Neural progenitor cell (in vitro differentiated cells): ENCODE data around the gene GNG12. TPM values are rescaled to one million over a fixed set of nuclear protein-coding genes. Genes with fewer than 3 reads are reported as not detected.

Experiments
- DNase-seq: peaks from one replicate; pipeline ENCODE4 v3.0.0-alpha.2; 2016; ENCODE audit warnings: low spot score
- H2AFZ ChIP-seq: fragments of 200-600 bp; sonication (generic); replicated peaks from 2 replicates; pipeline ENCODE4 v1.6.1; 2016; ENCODE audit warnings: antibody characterized with exemption
- H3F3A ChIP-seq: fragments of 200-600 bp; sonication (generic); 2 replicates; pipeline ENCODE4 v1.6.1; 2016; ENCODE audit warnings: antibody characterized with exemption, low read depth
- H3K27ac ChIP-seq: fragments of 200-600 bp; sonication (generic); 2 replicates; pipeline ENCODE4 v1.5.1; 2016; ENCODE audit warnings: mild to moderate bottlenecking
- H3K27me3 ChIP-seq: fragments of 200-600 bp; sonication (generic); 2 replicates; pipeline ENCODE4 v1.6.1; 2016; ENCODE audit warnings: mild to moderate bottlenecking, moderate library complexity
- H3K36me3 ChIP-seq: fragments of 200-600 bp; sonication (generic); 2 replicates; pipeline ENCODE4 v1.5.1; 2016
- H3K4me1 ChIP-seq: fragments of 200-600 bp; sonication (generic); 2 replicates; pipeline ENCODE4 v1.6.1; 2016; ENCODE audit warnings: mixed run types
- H3K4me2 ChIP-seq: fragments of 200-600 bp; sonication (generic); 2 replicates; pipeline ENCODE4 v1.6.1; 2016
- H3K4me3 ChIP-seq: fragments of 200-600 bp; sonication (generic); 2 replicates; pipeline ENCODE4 v1.5.1; 2016
- H3K79me2 ChIP-seq: fragments of 200-600 bp; sonication (generic); 2 replicates; pipeline ENCODE4 v1.6.1; 2016; ENCODE audit warnings: low read depth
- H3K9ac ChIP-seq: fragments of 200-600 bp; sonication (generic); 2 replicates; pipeline ENCODE4 v1.6.1; 2016
- H3K9me3 ChIP-seq: fragments of 200-600 bp; sonication (generic); 2 replicates; pipeline ENCODE4 v1.5.1; 2016; ENCODE audit warnings: low read depth
- H4K20me1 ChIP-seq: fragments of 200-600 bp; sonication (generic); 2 replicates; pipeline ENCODE4 v1.6.1; 2016; ENCODE audit warnings: low read depth
- H3K27ac Mint-ChIP-seq: 3 replicates; pipeline ENCODE4 v1.8.0; 2021; ENCODE audit warnings: mixed read lengths
- H3K27me3 Mint-ChIP-seq: 2 replicates; pipeline ENCODE4 v1.8.0; 2022; ENCODE audit warnings: low read depth, mild to moderate bottlenecking, inconsistent platforms, moderate library complexity, mixed read lengths; ENCODE audit not compliant: insufficient read depth
- H3K36me3 Mint-ChIP-seq: 3 replicates; pipeline ENCODE4 v1.8.0; 2021; ENCODE audit warnings: mixed read lengths
- H3K4me1 Mint-ChIP-seq: 3 replicates; pipeline ENCODE4 v1.8.0; 2021; ENCODE audit warnings: mixed read lengths
- H3K4me3 Mint-ChIP-seq: 3 replicates; pipeline ENCODE4 v1.8.0; 2021; ENCODE audit warnings: mild to moderate bottlenecking, moderate library complexity, mixed read lengths
- H3K9me3 Mint-ChIP-seq: 3 replicates; pipeline ENCODE4 v1.8.0; 2020; ENCODE audit warnings: mixed read lengths
- CTCF ChIP-seq: fragments of 200-600 bp; sonication (generic); IDR thresholded peaks from 2 replicates; pipeline ENCODE4 v1.5.1; 2017; ENCODE audit warnings: antibody characterized with exemption, mild to moderate bottlenecking
- EZH2 ChIP-seq: fragments of 200-600 bp; sonication (generic); IDR thresholded peaks from 2 replicates; pipeline ENCODE4 v1.6.1; 2017; ENCODE audit warnings: antibody characterized with exemption, mild to moderate bottlenecking, moderate library complexity
- EZH2phosphoT487 ChIP-seq: fragments of 200-600 bp; sonication (generic); IDR thresholded peaks from 2 replicates; pipeline ENCODE4 v1.6.1; 2017; ENCODE audit warnings: antibody characterized with exemption
- total RNA-seq: library from RNA; depleted of rRNA; stranded (reverse); fragments of >200 nt; gene quantifications from 2 replicates; pipeline ENCODE4 v1.2.3, GENCODE V29; 2015; ENCODE audit warnings: low replicate concordance

The GNG12 gene
- total RNA-seq, 1 donor from 2014 or later: 44.5 TPM

DNA sequence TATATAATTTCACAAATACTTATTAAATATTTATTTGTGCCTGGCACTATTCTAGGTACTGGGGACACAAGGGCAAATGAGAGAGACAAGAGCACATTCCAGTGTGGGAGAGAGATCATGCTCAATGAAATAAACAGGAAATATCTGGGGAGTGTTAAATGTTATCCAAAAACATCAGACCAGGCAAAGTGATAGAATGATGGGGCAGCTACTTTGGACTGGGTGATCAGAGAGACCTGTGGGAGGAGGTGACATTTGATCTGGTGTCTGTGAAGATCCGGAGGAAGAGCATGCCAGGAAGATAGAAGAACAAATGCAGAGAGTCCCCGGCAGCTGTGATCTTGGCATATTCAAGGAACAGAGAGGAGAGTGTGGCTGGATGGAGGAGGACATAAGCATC is 27.5 kb upstream of the GNG12 start:
- H3K36me3 Mint-ChIP-seq: no peaks in the 10 kb centered on the region
- peak overlapping the region; percentile 7 for H3K4me3 Mint-ChIP-seq
- H3K79me2 ChIP-seq: no peaks in the 10 kb centered on the region
- no peak for TF ChIP-seq CTCF
- H2AFZ ChIP-seq: no peak overlapping the region
- H3F3A ChIP-seq: no peaks in the 10 kb centered on the region
- no peak overlapping the region for H3K27ac Mint-ChIP-seq
- no peak overlapping the region for H3K4me3 ChIP-seq
- no peak for DNase-seq
- H3K27ac ChIP-seq: no peak overlapping the region
- peaks cover 2% of the 10 kb centered on the region for H3K27me3 Mint-ChIP-seq
- H3K9me3 ChIP-seq: no peaks in the 10 kb centered on the region
- H3K9me3 Mint-ChIP-seq: no peaks in the 10 kb centered on the region
- H3K36me3 ChIP-seq: no peaks in the 10 kb centered on the region
- no peaks in the 10 kb centered on the region for H4K20me1 ChIP-seq
- peaks cover 18% of the 10 kb centered on the region for H3K4me1 Mint-ChIP-seq
- no peak overlapping the region for H3K4me2 ChIP-seq
- H3K9ac ChIP-seq: no peak overlapping the region
- no peaks in the 10 kb centered on the region for H3K4me1 ChIP-seq
- no peaks in the 10 kb centered on the region for H3K27me3 ChIP-seq

GRCh38 chr1:67856921-67857320 is 23.7 kb upstream of the GNG12 start:
- no peak for TF ChIP-seq EZH2phosphoT487
- no peak for TF ChIP-seq EZH2
- no peak for TF ChIP-seq CTCF
- Histone ChIP-seq H3K27ac (no peak overlapping the region), H3K4me3 (no peak overlapping the region), H3K9ac (no peak overlapping the region), H3K4me2 (no peak overlapping the region), H4K20me1 (no peaks in the 10 kb centered on the region), H3K36me3 (no peaks in the 10 kb centered on the region), H2AFZ (no peak overlapping the region), H3K4me1 (peaks cover 3% of the 10 kb centered on the region), H3K79me2 (no peaks in the 10 kb centered on the region), H3K27me3 (no peaks in the 10 kb centered on the region), H3F3A (no peaks in the 10 kb centered on the region), H3K9me3 (no peaks in the 10 kb centered on the region)
- Mint-ChIP-seq H3K4me1 (peaks cover 33% of the 10 kb centered on the region), H3K9me3 (no peaks in the 10 kb centered on the region), H3K27me3 (peaks cover 2% of the 10 kb centered on the region), H3K36me3 (no peaks in the 10 kb centered on the region), H3K27ac (no peak overlapping the region), H3K4me3 (no peak overlapping the region)
- DNase-seq: no peak

DNA sequence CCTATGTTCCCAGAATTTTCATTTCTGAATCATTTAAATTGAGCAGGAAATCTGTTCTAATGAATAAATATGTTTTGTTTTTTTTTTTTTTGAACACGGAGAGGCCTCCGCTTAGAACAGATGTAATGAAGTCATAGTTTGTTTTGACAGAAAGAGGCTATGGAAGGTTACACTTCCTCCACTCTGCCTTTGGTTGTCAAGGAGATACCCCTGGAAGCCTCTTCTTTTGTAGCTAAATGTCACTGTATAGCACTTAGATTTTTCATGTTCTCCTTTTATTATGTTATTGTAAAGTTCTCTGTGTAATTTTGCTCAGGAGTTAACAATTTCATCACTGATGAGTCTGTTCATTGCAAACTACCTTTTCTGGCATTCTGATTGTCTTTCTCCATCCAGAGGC is 22.7 kb upstream of the GNG12 start:
- H3K9ac ChIP-seq: no peak overlapping the region
- no peaks in the 10 kb centered on the region for H3F3A ChIP-seq
- Mint-ChIP-seq H3K4me1 (peaks cover 33% of the 10 kb centered on the region), H3K4me3 (peak overlapping the region; percentile 4), H3K36me3 (no peaks in the 10 kb centered on the region), H3K27me3 (peaks cover 2% of the 10 kb centered on the region), H3K9me3 (no peaks in the 10 kb centered on the region), H3K27ac (peak overlapping the region; percentile 39)
- no peak for DNase-seq
- H3K27me3 ChIP-seq: no peaks in the 10 kb centered on the region
- no peaks in the 10 kb centered on the region for H4K20me1 ChIP-seq
- H3K36me3 ChIP-seq: no peaks in the 10 kb centered on the region
- H3K4me2 ChIP-seq: no peak overlapping the region
- H3K4me1 ChIP-seq: peaks cover 3% of the 10 kb centered on the region
- TF ChIP-seq EZH2phosphoT487 (no peak), EZH2 (no peak), CTCF (no peak)
- no peaks in the 10 kb centered on the region for H3K9me3 ChIP-seq
- H2AFZ ChIP-seq: no peak overlapping the region
- no peaks in the 10 kb centered on the region for H3K79me2 ChIP-seq
- no peak overlapping the region for H3K27ac ChIP-seq
- H3K4me3 ChIP-seq: no peak overlapping the region

- H3K27me3 Mint-ChIP-seq: peaks cover 4% of the 10 kb centered on the region
- no peak overlapping the region for H3K27ac ChIP-seq
- H3K4me2 ChIP-seq: no peak overlapping the region
- H3F3A ChIP-seq: no peaks in the 10 kb centered on the region
- DNase-seq: no peak
- H3K4me1 ChIP-seq: peaks cover 3% of the 10 kb centered on the region
- H3K9me3 ChIP-seq: no peaks in the 10 kb centered on the region
- H3K4me3 ChIP-seq: no peak overlapping the region
- H3K36me3 ChIP-seq: no peaks in the 10 kb centered on the region
- no peak overlapping the region for H3K27ac Mint-ChIP-seq
- no peak overlapping the region for H2AFZ ChIP-seq
- H3K27me3 ChIP-seq: no peaks in the 10 kb centered on the region
- H3K4me1 Mint-ChIP-seq: peaks cover 33% of the 10 kb centered on the region
- H3K79me2 ChIP-seq: no peaks in the 10 kb centered on the region
- no peaks in the 10 kb centered on the region for H3K36me3 Mint-ChIP-seq
- peak overlapping the region; percentile 3 for H3K4me3 Mint-ChIP-seq
- no peaks in the 10 kb centered on the region for H3K9me3 Mint-ChIP-seq
- H4K20me1 ChIP-seq: no peaks in the 10 kb centered on the region
- TF ChIP-seq EZH2: no peak
- no peak for TF ChIP-seq EZH2phosphoT487
- no peak for TF ChIP-seq CTCF
- H3K9ac ChIP-seq: no peak overlapping the region
Observed at GRCh38 chr1:67855444-67855843, 22.2 kb upstream of the GNG12 start.
